Measurements from ENCODE around the gene CXCL5. TPM values are rescaled to one million over a fixed set of nuclear protein-coding genes. Genes with fewer than 3 reads are reported as not detected.

Gene CXCL5
- total and polyA plus RNA-seq, 2 of the 13 experiments (the other 11 are each of a cell fraction or from before 2014, with no cell fraction given), result not detected

GRCh38 chr4:73998040-73999011, at the start of gene CXCL5 (continued):
- TF ChIP-seq IKZF5 (CRISPR knock-in tag; IDR thresholded peaks at IDR 0.05), result no peak
- no peak for TF ChIP-seq ZNF773 (CRISPR knock-in tag; IDR thresholded peaks at IDR 0.05; ENCODE audit: borderline replicate concordance)
- TF ChIP-seq SALL2 (CRISPR knock-in tag; IDR thresholded peaks at IDR 0.05), result no peak
- no peak for TF ChIP-seq ZBTB46 (CRISPR knock-in tag; IDR thresholded peaks at IDR 0.05; ENCODE audit: borderline replicate concordance)
- TF ChIP-seq ZNF326 (CRISPR knock-in tag; IDR thresholded peaks at IDR 0.05; ENCODE audit: borderline replicate concordance), result no peak

GRCh38 chr4:74047152-74047551, 48.7 kb upstream of the CXCL5 start:
- CTCF ChIA-PET (ENCODE audit: low intra/inter-chr PET ratio, low total read pairs), result no interaction called here
- WGBS (ENCODE audit: low lambda C conversion rate), result 0% methylated on average over 1 of the region's 1 CpG
- intact Hi-C loops (cut with micrococcal nuclease; ENCODE audit: unreplicated experiment), result no loop called here
- POLR2A ChIA-PET, result no interaction called here
- BruUV-seq (replicated peaks), result no TSS peak
- TF ChIP-seq TCF7 (IDR thresholded peaks at IDR 0.05; ENCODE audit: low read depth) (no peak), ATF6 (CRISPR knock-in tag; conservative IDR thresholded peaks at IDR 0.05) (no peak), ZNF777 (CRISPR knock-in tag; IDR thresholded peaks at IDR 0.05) (no peak), ZNF703 (CRISPR knock-in tag; IDR thresholded peaks at IDR 0.05; ENCODE audit: borderline replicate concordance) (no peak), HOXA3 (CRISPR knock-in tag; IDR thresholded peaks at IDR 0.05) (no peak)
- Histone ChIP-seq H3K4me2 (ENCODE audit: low read depth, low read length) (no peak overlapping the region), H2AFZ (ENCODE audit: low read length) (no peak overlapping the region), H3K9me3 (ENCODE audit: low read length) (no peaks in the 10 kb centered on the region), H3K27me3 (ENCODE audit: control insufficient read depth in 1 of 2, insufficient read depth in 2 of 2, low read length in 2 of 2) (no peaks in the 10 kb centered on the region), H3K79me2 (ENCODE audit: insufficient read depth, low read length) (no peaks in the 10 kb centered on the region), H3K9ac (ENCODE audit: insufficient read depth, low read depth, low read length) (no peak overlapping the region), H3K4me3 (replicated peaks in 1 of 3; ENCODE audit: insufficient read depth in 1 of 3, low read depth in 2 of 3, low read length in 3 of 3) (no peak overlapping the region), H3K27ac (ENCODE audit: extremely low read length, insufficient read depth, low read length) (no peak overlapping the region), H3K4me1 (ENCODE audit: insufficient read depth, low read length) (no peaks in the 10 kb centered on the region), H4K20me1 (ENCODE audit: insufficient read depth, low read length) (no peaks in the 10 kb centered on the region), H3K36me3 (replicated peaks in 1 of 2; ENCODE audit: control insufficient read depth in 1 of 2, insufficient read depth in 2 of 2, low read length in 2 of 2) (no peaks in the 10 kb centered on the region)
- FAIRE-seq, result no peak
- DNase-seq (ENCODE audit: low spot score), result no peak
- in situ Hi-C loops (cut with HindIII; ENCODE audit: extremely low pct_ligation_motif_present, low pct_unique_long_range_greater_than_20kb), result no loop called here
- no peak for ATAC-seq
